ENCODE measurements around the gene ZNF407. TPM values are rescaled to one million over a fixed set of nuclear protein-coding genes. Genes with fewer than 3 reads are reported as not detected.

The ZNF407 gene, protein sequence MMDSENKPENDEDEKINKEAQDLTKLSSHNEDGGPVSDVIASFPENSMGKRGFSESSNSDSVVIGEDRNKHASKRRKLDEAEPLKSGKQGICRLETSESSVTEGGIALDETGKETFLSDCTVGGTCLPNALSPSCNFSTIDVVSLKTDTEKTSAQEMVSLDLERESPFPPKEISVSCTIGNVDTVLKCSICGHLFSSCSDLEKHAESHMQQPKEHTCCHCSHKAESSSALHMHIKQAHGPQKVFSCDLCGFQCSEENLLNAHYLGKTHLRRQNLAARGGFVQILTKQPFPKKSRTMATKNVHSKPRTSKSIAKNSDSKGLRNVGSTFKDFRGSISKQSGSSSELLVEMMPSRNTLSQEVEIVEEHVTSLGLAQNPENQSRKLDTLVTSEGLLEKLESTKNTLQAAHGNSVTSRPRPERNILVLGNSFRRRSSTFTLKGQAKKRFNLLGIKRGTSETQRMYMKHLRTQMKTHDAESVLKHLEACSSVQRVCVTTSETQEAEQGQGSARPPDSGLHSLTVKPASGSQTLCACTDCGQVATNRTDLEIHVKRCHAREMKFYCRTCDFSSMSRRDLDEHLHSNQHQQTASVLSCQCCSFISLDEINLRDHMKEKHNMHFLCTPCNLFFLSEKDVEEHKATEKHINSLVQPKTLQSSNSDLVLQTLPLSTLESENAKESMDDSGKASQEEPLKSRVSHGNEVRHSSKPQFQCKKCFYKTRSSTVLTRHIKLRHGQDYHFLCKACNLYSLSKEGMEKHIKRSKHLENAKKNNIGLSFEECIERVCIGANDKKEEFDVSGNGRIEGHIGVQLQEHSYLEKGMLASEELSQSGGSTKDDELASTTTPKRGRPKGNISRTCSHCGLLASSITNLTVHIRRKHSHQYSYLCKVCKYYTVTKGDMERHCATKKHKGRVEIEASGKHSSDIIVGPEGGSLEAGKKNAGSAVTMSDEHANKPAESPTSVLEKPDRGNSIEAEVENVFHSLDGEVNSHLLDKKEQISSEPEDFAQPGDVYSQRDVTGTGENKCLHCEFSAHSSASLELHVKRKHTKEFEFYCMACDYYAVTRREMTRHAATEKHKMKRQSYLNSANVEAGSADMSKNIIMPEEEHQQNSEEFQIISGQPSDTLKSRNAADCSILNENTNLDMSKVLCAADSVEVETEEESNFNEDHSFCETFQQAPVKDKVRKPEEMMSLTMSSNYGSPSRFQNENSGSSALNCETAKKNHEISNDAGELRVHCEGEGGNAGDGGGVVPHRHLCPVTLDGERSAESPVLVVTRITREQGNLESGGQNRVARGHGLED (N-terminal part only)
- 14.6 and 18.1 TPM in 2 replicates for total RNA-seq (2014; rRNA removed; shearing (Covaris generic); ENCODE audit: low replicate concordance)

DNA sequence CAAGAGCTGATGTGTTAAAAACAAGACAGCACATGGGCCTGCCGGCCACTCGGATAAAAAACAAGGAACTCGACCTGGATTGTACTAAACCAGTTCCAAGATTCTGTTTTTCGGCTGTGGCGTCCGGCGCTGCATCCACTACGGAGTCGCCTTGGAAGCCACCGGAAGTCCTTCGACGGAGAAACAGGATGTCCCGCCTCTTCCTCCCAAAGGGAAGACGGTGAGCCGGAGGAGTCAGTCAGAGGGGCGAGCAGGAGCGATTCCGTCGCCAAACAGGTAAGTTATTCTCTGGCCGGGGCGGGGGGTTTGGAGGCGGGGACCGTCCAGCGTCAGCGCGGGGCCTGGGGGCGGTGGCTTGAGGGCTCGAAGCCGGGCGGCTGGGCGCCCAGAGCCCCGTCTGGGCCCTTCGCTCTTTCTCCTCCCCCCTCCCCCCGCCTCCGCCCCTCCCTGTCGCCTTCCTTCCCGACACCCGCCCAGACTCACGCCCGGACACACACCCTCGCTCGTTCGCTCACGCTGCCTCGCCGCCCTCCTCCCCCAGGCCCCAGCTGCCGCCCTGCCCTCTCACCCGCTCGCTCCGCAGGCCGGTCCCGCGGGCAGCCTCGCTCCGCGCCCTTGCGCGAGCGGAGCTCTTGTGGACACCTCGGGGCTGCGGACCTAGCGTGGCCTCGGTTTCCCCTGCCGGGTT, at the start of gene ZNF407:
ZNF407 (plus strand) TSS at position 209 of the 688 bp plus-strand sequence. CDS start 33,150 bp downstream, outside the sequence.
- Histone ChIP-seq H3K79me2 (ENCODE audit: low read length) (peaks cover 53% of the 10 kb centered on the region), H3K9me2 (replicated peaks; ENCODE audit: insufficient read depth, low read length) (no peaks in the 10 kb centered on the region), H4K20me1 (ENCODE audit: insufficient read depth, low read depth, low read length) (peaks cover 41% of the 10 kb centered on the region), H3K9ac (ENCODE audit: low read length) (peak within 1 kb of the TSS; percentile 85), H3K4me2 (ENCODE audit: low read depth, low read length, poor library complexity, severe bottlenecking) (peak within 1 kb of the TSS; percentile 85), H2AFZ (ENCODE audit: low read length) (peak within 1 kb of the TSS; percentile 89), H3K36me3 (ENCODE audit: insufficient read depth, low read length) (peaks cover 3% of the 10 kb centered on the region; the same call in 1 of the 2 replicates), H3K9me3 (ENCODE audit: low read length) (no peaks in the 10 kb centered on the region), H3K4me3 (ENCODE audit: low read length) (peak within 1 kb of the TSS; percentile 91), H3K4me1 (ENCODE audit: low read length) (peaks cover 24% of the 10 kb centered on the region), H3K27ac (ENCODE audit: low read length) (peak within 1 kb of the TSS; percentile 75), H3K27me3 (ENCODE audit: low read length) (no peaks in the 10 kb centered on the region)
- DNase-seq = peak; percentile 97

DNA sequence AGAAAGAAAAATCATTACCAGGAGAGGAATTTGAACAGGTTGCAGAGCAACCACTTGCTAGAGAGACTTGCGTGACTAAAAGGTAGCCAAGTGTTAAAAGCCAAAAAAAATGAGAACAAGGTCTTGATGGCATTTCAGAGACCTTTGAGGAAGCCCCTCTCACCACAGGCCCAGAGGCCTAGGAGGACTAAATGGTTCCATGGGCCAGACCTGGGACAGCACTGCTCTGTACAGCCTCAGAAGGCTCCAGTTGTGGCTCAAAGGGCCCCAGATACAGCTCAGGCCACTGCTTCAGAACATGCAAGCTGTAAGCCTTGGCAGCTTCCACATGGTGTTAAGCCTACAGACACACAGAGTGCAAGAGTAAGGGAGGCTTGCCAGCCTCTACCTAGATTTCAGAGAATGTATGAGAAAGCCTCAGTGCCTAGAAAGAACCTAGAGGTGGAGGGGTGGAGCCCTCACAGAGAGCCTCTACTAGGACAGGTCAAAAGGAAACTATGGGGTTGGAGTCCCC, 48.0 kb upstream of the ZNF407 start:
- Histone ChIP-seq H2AFZ (ENCODE audit: low read length) (no peak overlapping the region), H3K79me2 (ENCODE audit: low read length) (no peaks in the 10 kb centered on the region)
- no peak for DNase-seq

DNA sequence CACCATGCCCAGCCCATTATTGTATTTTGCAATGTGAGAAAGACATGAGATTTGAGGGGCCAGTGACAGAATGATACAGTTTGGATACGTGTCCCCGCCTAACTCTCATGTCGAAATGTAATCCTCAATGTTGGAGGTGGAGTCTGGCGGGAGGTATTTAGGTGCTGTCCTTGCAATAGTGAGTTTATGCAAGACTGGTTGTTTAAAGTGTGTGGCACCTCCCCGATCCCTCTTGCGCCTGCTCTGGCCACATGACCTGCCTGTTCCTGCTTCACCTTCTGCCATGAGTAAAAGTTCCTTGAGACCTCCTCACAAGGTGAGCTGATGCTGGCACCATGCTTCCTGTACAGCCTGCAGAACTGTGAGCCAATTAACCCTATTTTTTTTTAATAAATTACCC, 46.8 kb upstream of the ZNF407 start:
- Histone ChIP-seq H3K4me3 (ENCODE audit: low read length) (no peak overlapping the region), H3K36me3 (ENCODE audit: insufficient read depth, low read length) (no peaks in the 10 kb centered on the region), H3K27me3 (ENCODE audit: low read length) (no peaks in the 10 kb centered on the region; the same call in 1 of the 2 replicates), H3K9me3 (ENCODE audit: low read length) (peaks cover 6% of the 10 kb centered on the region), H3K27ac (ENCODE audit: low read length) (no peak overlapping the region), H4K20me1 (ENCODE audit: insufficient read depth, low read depth, low read length) (no peaks in the 10 kb centered on the region), H3K9ac (ENCODE audit: low read length) (no peak overlapping the region), H3K9me2 (replicated peaks; ENCODE audit: insufficient read depth, low read length) (no peaks in the 10 kb centered on the region), H3K4me2 (ENCODE audit: low read depth, low read length, poor library complexity, severe bottlenecking) (no peak overlapping the region), H3K79me2 (ENCODE audit: low read length) (no peaks in the 10 kb centered on the region), H2AFZ (ENCODE audit: low read length) (no peak overlapping the region), H3K4me1 (ENCODE audit: low read length) (no peaks in the 10 kb centered on the region)
- no peak for DNase-seq

More for the DNA sequence above, 48.0 kb upstream of the ZNF407 start:
- H3K27ac ChIP-seq (ENCODE audit: low read length) = no peak overlapping the region
- no peaks in the 10 kb centered on the region for H3K4me1 ChIP-seq (ENCODE audit: low read length)
- H3K27me3 ChIP-seq (ENCODE audit: low read length) = no peaks in the 10 kb centered on the region; the same call in 1 of the 2 replicates
- no peak overlapping the region for H3K4me2 ChIP-seq (ENCODE audit: low read depth, low read length, poor library complexity, severe bottlenecking)
- peaks cover 6% of the 10 kb centered on the region for H3K9me3 ChIP-seq (ENCODE audit: low read length)
- no peak overlapping the region for H3K4me3 ChIP-seq (ENCODE audit: low read length)
- H3K9ac ChIP-seq (ENCODE audit: low read length) = no peak overlapping the region
- no peaks in the 10 kb centered on the region for H3K36me3 ChIP-seq (ENCODE audit: insufficient read depth, low read length)
- no peaks in the 10 kb centered on the region for H4K20me1 ChIP-seq (ENCODE audit: insufficient read depth, low read depth, low read length)
- no peaks in the 10 kb centered on the region for H3K9me2 ChIP-seq (replicated peaks; ENCODE audit: insufficient read depth, low read length)

DNA sequence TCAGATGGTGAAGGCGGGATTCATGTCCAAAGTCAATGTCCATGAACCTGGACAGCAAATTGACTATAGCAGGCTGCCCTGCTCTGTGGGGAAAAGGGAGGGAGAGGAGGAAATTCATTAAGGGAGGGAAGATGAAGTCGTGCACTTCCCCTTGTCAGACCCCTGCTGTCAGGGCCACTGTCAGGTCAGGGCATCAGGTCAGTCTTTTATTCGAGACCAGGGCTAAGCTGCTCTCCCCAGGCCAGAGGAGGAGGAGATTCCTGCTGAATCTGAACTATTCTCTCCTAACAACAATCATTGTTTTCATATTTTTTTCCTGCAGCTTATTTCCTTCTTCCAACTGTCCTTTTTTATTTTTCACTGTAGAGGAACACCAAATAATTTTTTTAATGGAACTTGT, 46.2 kb upstream of the ZNF407 start:
- no peaks in the 10 kb centered on the region for H3K36me3 ChIP-seq (ENCODE audit: insufficient read depth, low read length)
- no peaks in the 10 kb centered on the region for H3K9me2 ChIP-seq (replicated peaks; ENCODE audit: insufficient read depth, low read length)
- H3K27me3 ChIP-seq (ENCODE audit: low read length) = no peaks in the 10 kb centered on the region; the same call in 1 of the 2 replicates
- no peak overlapping the region for H3K9ac ChIP-seq (ENCODE audit: low read length)
- H3K27ac ChIP-seq (ENCODE audit: low read length) = no peak overlapping the region
- H3K79me2 ChIP-seq (ENCODE audit: low read length) = no peaks in the 10 kb centered on the region
- H3K4me3 ChIP-seq (ENCODE audit: low read length) = no peak overlapping the region
- H3K4me1 ChIP-seq (ENCODE audit: low read length) = no peaks in the 10 kb centered on the region
- peaks cover 6% of the 10 kb centered on the region for H3K9me3 ChIP-seq (ENCODE audit: low read length)
- no peak overlapping the region for H3K4me2 ChIP-seq (ENCODE audit: low read depth, low read length, poor library complexity, severe bottlenecking)
- H4K20me1 ChIP-seq (ENCODE audit: insufficient read depth, low read depth, low read length) = no peaks in the 10 kb centered on the region; the same call in 1 of the 2 replicates
- H2AFZ ChIP-seq (ENCODE audit: low read length) = no peak overlapping the region
- no peak for DNase-seq

DNA sequence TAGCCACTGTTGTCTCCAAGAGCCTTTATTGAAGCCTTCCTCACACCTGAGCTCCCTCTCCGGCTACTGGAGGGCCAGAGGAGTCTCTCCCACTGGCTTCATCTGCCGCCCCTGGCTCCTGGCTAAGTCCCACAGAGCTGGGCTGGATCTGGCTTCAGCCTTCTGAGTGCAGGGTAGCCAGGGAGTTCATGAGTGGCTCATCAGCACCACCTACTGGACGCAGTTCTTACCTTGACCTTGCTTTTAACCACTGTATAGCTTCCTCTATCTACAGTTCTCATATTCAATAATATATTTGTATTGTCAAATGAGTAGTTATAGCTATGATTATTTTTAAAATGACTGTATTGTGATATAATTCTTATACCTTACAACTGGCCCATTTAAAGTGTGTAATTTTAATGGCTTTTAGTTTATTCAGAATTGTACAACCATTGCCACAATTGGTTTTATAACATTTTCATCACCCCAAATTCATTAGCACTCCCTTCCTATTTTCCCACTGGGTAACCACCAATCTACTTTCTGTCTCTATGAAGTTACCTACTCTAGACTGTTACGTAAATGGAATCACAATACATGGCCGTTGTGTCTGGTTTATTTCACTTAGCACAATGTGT, 45.6 kb upstream of the ZNF407 start:
- Histone ChIP-seq H3K4me2 (ENCODE audit: low read depth, low read length, poor library complexity, severe bottlenecking) (no peak overlapping the region), H3K4me1 (ENCODE audit: low read length) (no peaks in the 10 kb centered on the region), H3K36me3 (ENCODE audit: insufficient read depth, low read length) (no peaks in the 10 kb centered on the region), H4K20me1 (ENCODE audit: insufficient read depth, low read depth, low read length) (no peaks in the 10 kb centered on the region; the same call in 1 of the 2 replicates), H3K79me2 (ENCODE audit: low read length) (no peaks in the 10 kb centered on the region), H2AFZ (ENCODE audit: low read length) (no peak overlapping the region), H3K27me3 (ENCODE audit: low read length) (no peaks in the 10 kb centered on the region; the same call in 1 of the 2 replicates), H3K27ac (ENCODE audit: low read length) (no peak overlapping the region), H3K9me2 (replicated peaks; ENCODE audit: insufficient read depth, low read length) (no peaks in the 10 kb centered on the region), H3K4me3 (ENCODE audit: low read length) (no peak overlapping the region), H3K9me3 (ENCODE audit: low read length) (peaks cover 6% of the 10 kb centered on the region), H3K9ac (ENCODE audit: low read length) (no peak overlapping the region)
- DNase-seq = peak; percentile 96

DNA sequence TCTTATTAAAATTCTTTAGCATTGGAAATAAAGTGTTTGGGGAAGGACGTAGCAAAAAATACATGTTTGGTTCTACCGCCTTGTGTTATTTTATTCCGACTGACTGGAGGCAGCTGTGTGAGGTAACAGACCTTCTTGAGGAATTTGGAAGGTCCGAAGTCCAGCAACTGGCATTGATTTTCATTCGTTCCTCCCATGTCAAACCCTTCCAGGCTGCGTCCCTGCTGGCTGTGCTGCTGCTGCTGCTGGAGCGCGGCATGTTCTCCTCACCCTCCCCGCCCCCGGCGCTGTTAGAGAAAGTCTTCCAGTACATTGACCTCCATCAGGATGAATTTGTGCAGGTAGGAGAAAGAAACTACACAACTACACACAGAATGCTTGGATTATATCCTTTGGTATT, 41.5 kb upstream of the ZNF407 start:
- no peaks in the 10 kb centered on the region; the same call in 1 of the 2 replicates for H4K20me1 ChIP-seq (ENCODE audit: insufficient read depth, low read depth, low read length)
- no peak overlapping the region for H3K27ac ChIP-seq (ENCODE audit: low read length)
- H3K36me3 ChIP-seq (ENCODE audit: insufficient read depth, low read length) = no peaks in the 10 kb centered on the region
- no peak overlapping the region for H3K4me2 ChIP-seq (ENCODE audit: low read depth, low read length, poor library complexity, severe bottlenecking)
- no peaks in the 10 kb centered on the region for H3K27me3 ChIP-seq (ENCODE audit: low read length)
- H3K4me1 ChIP-seq (ENCODE audit: low read length) = no peaks in the 10 kb centered on the region
- no peak overlapping the region for H3K9ac ChIP-seq (ENCODE audit: low read length)
- H3K9me3 ChIP-seq (ENCODE audit: low read length) = no peaks in the 10 kb centered on the region
- no peaks in the 10 kb centered on the region for H3K79me2 ChIP-seq (ENCODE audit: low read length)
- DNase-seq = no peak
- no peak overlapping the region for H2AFZ ChIP-seq (ENCODE audit: low read length)
- no peaks in the 10 kb centered on the region for H3K9me2 ChIP-seq (replicated peaks; ENCODE audit: insufficient read depth, low read length)
- H3K4me3 ChIP-seq (ENCODE audit: low read length) = no peak overlapping the region

DNA sequence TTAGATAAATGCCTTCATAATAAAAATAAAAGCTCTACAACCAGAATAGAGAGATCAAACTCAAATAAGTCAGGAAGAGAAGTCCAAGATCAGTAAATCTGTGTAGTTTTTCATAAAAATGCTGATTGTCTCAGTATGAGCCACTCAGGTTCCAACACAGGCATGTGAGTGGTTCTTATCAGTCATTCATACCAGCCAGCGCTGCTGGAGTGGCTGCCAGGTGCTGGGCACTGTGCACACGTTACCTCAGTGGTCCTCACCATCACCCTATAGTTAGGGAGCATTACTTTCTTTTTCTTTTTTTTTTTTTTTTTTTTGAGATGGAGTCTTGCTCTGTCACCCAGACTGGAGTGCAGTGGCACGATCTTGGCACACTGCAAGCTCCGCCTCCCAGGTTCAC, 39.6 kb upstream of the ZNF407 start:
- Histone ChIP-seq H3K36me3 (ENCODE audit: insufficient read depth, low read length) (no peaks in the 10 kb centered on the region), H3K27ac (ENCODE audit: low read length) (no peak overlapping the region), H3K9ac (ENCODE audit: low read length) (no peak overlapping the region), H3K4me3 (ENCODE audit: low read length) (no peak overlapping the region), H3K9me2 (replicated peaks; ENCODE audit: insufficient read depth, low read length) (no peaks in the 10 kb centered on the region), H3K4me2 (ENCODE audit: low read depth, low read length, poor library complexity, severe bottlenecking) (no peak overlapping the region), H4K20me1 (ENCODE audit: insufficient read depth, low read depth, low read length) (no peaks in the 10 kb centered on the region; the same call in 1 of the 2 replicates), H2AFZ (ENCODE audit: low read length) (no peak overlapping the region), H3K4me1 (ENCODE audit: low read length) (no peaks in the 10 kb centered on the region), H3K27me3 (ENCODE audit: low read length) (no peaks in the 10 kb centered on the region), H3K9me3 (ENCODE audit: low read length) (no peaks in the 10 kb centered on the region), H3K79me2 (ENCODE audit: low read length) (no peaks in the 10 kb centered on the region)
- DNase-seq = no peak

All from Karpas-422 (cell line).